NCI-H1105 treated with DMSO at 0.1 percent for 48 hours (cell line): ENCODE results near the gene EFCAB9.
"Not testable (repeated sequence)": the region's sequence is repeated elsewhere in the genome, so short reads cannot be mapped to it uniquely, and the experiment has no call there.

Experiments used
- DNase-seq: peaks from one replicate; lab custom pipeline; 2025; lab: John Stamatoyannopoulos, UW

Gene EFCAB9

GRCh38 chr5:172193872-172194271 is at the start of gene EFCAB9:
TSS of gene EFCAB9 (plus strand) at chr5:172194172. CDS start at chr5:172194173, 1 bp downstream.
- no peak for DNase-seq

DNA sequence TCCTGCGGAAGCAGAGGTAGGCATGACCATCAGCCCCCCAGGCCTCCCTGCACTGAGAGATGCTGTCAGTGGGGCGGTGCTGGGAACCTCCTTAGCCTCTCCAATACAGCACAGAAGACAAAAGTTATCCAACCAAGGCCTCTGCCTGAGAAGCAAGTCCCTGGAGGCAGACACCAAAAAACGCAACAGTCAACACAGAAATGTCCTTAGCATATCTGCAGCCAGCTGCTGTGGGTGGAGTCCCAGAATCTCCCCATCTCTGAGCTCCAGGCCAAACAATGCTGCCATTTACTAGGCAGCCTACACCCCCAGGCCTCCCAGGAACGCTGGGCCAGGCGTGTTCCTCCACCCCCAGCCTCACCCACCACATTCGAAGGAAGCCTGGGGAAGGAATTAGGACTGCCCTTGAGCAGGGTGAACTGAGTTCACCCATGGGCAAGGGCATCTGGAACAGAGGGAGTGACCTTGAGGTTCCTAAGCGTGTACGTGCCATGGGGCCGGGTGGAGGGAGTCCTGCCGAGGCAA is 49.6 kb upstream of the EFCAB9 start:
- DNase-seq: no peak

- no peak for DNase-seq
Observed at GRCh38 chr5:172144931-172145869, 48.8 kb upstream of the EFCAB9 start.

DNA sequence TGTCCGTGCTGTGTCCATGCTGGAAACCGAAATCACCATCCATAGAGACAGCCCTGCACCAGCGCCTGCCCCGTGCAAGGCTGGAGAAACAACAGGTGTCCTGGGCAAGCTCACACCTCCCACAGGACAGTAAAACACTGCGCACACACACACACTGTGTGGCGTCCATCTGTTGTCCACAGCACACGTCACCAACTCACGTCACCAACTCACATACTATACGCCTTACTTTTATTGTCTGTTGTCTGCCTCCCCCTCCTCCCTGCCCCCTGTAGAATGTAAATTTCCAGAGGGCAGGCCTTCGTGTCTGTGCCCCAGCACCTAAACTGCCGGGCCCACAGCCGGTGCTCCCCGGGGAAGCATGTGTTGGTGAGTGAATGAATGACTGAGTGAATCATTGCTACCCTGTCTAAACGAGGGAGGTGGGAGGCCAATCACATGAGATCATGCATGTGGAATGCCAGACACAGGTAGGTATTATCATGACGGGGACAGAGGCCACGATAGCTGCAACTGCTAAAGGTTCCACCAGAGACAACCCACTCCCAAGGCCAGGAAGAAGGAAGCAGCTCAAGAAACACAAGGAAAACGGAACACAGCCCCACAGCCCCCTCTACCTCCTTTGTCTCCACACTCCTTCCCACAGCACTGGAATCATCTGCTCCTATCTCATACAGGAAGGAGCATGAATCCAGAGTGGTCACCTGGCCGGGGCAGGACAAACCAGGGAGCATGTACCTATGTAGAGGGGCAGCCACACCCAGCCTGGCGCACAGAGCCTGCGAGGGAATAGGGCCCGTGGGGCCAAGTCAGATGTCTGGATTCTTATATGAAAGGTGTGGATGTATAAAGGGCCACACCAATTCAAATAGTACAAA is 47.9 kb upstream of the EFCAB9 start:
- no peak for DNase-seq

GRCh38 chr5:172146748-172147092 is 47.3 kb upstream of the EFCAB9 start:
- DNase-seq: no peak

DNA sequence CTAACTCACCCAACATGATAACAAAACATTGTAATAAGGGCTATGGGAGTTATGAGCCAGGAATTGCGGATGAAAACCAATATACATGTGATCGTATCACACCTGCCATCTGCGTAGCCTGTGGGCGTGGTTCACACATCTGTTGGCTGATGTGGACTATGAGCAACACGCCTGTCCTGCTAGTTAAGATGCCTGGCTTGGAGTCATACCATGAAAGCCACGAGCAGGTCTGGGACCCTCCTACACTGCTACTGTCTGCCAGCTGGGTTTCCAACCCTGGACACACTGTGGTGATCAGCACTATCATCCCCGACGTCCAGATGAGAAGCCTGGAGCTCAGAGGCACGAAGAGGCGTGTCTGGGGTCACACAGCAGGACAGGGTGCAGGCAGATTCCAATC is 46.1 kb upstream of the EFCAB9 start:
- DNase-seq: no peak

DNA sequence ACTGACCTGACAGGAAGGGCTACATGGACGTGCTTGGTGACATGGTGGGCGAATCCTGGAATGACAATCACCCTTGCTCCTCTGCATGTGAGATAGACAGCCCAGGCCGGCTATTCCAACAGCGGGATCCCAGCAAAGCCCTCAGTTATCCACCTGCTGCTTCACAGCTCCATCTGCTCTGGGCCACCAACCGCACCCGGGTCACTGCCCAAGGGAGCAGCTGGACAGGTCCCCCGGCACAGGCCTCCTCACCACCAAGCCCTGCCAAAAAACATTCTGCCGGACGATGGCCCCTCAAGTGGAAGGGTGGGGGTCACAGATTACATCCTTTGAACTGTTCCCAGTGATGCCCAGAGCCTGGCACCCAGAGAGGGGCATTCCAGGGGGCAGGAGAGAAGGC is 45.6 kb upstream of the EFCAB9 start:
- no peak for DNase-seq

DNA sequence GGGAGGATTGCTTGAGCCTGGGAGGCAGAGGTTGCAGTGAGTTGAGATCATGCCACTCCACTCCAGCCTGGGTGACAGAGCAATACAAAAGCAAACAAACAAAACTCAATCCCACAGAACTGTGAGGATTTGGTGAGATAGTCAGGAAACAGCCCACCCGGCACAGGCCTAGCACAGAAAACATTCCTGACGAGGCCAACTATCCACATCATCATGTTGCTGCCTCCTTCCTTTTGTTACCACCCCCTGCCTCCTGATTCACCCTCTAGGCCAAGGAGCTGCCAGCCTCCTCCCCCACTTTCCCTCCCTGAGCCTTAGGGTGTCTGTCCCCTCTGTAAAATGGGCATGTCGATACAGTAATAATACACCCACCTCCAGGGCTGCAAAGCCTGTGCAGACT is 44.9 kb upstream of the EFCAB9 start:
- no peak for DNase-seq

DNA sequence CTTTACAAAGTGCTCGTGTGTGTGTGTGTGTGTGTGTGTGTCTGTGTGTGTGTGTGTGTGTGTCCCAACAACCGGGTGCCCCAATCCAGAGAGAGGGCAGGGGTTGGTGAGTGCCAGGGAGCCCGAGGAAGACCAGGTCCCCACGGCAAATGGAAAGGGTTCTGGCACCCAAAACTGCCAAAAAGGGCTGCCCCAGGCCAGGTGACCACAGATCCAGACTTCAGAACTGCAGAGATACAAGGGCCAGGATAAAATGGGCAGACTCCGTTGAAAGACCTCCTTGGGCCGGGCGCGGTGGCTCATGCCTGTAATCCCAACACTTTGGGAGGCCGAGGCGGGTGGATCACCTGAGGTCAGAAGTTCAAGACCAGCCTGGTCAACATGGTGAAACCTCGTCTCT is 44.5 kb upstream of the EFCAB9 start:
- DNase-seq: not testable (repeated sequence)

- no peak for DNase-seq
Observed at GRCh38 chr5:172150514-172151425, 43.2 kb upstream of the EFCAB9 start.

DNA sequence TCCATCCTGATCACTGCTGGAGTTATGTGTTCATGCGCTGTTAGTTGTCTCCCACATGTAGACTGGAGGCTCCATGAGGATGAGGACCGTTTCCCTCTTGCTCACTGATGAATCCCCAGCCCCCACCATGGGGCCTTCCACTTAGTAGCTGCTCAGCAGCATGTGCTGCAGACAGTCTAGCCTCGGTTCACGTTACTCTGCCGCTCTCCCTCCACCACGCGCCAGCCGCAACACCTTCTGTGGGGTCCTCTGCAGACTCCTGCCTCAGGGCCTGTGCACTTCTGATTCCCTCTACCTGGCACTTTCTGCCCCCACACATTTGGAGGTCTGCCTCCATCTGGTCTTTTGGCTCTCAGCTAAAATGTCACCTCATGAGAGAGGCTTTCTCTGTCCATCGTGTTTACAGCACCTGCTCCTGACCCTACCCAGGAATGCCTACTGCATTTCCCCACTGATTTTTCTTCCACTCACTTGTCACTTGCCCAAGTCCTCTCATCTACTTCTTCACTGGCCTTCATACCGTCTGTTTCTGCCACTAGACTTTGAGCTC is 42.2 kb upstream of the EFCAB9 start:
- DNase-seq: no peak

- DNase-seq: no peak
Observed at GRCh38 chr5:172153695-172154094, 40.3 kb upstream of the EFCAB9 start.

DNA sequence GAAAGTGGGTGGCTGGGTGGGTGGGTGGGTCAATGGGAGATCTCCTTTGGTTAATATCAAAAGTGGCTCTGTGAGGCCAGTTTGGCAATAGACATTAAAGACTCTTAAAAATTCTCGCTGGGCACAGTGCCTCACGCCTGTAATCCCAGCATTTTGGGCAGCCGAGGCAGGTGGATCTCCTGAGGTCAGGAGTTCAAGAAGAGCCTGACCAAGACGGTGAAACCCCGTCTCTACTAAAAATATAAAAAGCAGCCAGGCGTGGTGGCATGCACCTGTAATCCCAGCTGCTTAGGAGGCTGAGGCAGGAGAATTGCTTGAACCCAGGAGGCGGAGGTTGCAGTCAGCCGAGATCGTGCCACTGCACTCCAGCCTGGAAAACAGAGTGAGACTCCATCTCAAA is 38.9 kb upstream of the EFCAB9 start:
- DNase-seq: not testable (repeated sequence)

GRCh38 chr5:172156541-172156994 is 37.4 kb upstream of the EFCAB9 start:
- no peak for DNase-seq

DNA sequence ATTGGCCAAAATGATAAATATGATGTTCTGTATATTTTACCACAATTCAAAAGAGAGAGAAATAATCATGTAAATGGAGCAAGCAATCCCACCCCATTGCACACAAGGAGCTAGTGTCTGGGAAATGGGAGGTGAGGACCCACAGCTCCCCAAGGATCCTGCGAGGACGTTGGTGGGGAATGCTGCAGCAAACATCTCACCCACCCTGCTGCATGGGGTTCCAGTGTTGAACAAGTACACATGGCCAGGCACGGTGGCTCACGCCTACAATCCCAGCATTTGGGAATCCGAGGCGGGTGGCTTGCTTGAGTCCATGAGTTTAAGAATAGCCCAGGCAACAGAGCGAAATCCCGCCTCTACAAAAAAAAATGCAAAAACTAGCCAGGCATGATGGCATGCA is 35.0 kb upstream of the EFCAB9 start:
- DNase-seq: no peak

DNA sequence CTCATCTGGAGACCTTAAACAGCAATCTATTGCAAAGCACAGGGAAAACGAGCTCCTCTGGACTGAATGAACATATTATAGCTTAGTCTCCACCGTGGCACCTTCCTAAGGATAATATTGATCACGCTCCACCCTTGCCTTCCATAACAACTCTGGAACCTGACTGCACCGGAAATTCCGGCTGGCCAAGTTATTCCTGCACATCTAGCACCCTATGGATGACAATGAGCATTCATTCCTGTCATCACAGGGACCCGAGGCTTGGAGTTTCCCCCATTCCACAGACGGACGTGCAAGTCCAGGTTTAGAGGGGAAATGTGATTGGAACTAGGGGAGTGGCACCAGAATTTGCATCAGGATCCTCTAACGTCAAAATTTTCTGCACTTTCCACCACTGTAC is 33.5 kb upstream of the EFCAB9 start:
- DNase-seq: no peak

DNA sequence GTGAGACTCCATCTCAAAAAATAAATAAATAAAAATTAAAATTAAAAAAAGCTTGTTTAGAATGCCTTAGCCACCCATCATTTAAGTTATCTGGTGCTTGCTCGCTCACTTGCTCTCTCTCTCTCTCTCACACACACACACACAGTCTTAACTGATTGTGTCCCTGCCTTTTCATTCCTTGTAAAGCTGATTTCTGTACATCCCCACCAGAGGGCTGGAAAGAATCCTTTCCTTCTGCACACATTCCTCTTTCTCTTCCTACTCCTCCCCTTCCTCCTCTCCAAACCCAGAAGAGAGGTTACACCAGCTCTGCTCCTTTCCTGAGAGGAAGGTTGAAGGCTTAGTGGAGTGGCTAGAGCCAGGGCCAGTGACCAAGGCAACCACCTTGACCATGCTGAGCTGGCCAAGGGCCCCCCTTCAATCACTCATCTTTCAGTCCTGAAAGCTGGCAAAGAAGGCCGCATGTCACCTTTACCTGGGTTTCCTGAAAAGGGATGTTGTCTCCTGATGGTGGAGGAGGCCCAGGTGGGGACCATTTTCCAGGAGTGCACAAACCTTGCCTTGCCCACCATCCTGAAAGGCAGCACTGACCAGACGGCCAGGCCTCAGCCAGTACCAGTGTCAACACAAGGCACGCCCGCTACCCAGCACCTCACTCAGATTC is 31.5 kb upstream of the EFCAB9 start:
- DNase-seq: no peak

GRCh38 chr5:172162987-172163343 is 31.0 kb upstream of the EFCAB9 start:
- DNase-seq: no peak

GRCh38 chr5:172163346-172163745 is 30.6 kb upstream of the EFCAB9 start:
- no peak for DNase-seq

GRCh38 chr5:172164769-172165212 is 29.2 kb upstream of the EFCAB9 start:
- DNase-seq: no peak

GRCh38 chr5:172165465-172165864 is 28.5 kb upstream of the EFCAB9 start:
- DNase-seq: no peak
